ENCODE data around the gene CACNB4.

Gene CACNB4

DNA sequence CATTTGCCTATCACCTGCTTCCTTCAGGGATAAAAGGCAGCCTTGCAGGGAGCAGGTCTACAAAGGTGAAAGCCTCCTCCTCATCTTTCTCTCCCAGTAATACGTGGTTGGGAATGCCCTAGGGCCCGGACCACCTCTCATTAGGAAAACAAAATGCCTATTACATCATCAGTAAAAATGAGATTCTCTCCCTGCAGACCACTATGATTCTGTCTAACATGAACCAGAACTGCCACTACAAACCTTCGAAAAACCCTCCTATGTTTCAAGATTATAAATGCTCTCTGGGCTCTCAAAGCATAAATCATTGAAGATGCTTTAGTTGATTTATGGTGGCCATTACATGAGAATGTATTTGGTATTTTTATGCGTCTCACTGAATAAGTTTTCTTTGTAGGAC lies 162.2 kb downstream of the CACNB4 start:
- no peak overlapping the region for H3K9ac ChIP-seq (ENCODE audit: low read depth, low read length, poor library complexity, severe bottlenecking)

GRCh38 chr2:151933266-151933804 lies 165.5 kb downstream of the CACNB4 start:
- Histone ChIP-seq H3K4me2 (ENCODE audit: low read depth, low read length, poor library complexity, severe bottlenecking) (no peak overlapping the region), H3K79me2 (ENCODE audit: insufficient read depth, low read length) (no peaks in the 10 kb centered on the region), H3K9me3 (ENCODE audit: insufficient read depth, low read depth, low read length) (no peaks in the 10 kb centered on the region), H2AFZ (ENCODE audit: low read length) (no peak overlapping the region), H3K4me3 (ENCODE audit: low read length, poor library complexity, severe bottlenecking) (no peak overlapping the region), H3K36me3 (ENCODE audit: insufficient read depth, low read length) (no peaks in the 10 kb centered on the region), H4K20me1 (ENCODE audit: insufficient read depth, low read length, poor library complexity, severe bottlenecking) (no peaks in the 10 kb centered on the region), H3K9ac (ENCODE audit: low read depth, low read length, poor library complexity, severe bottlenecking) (no peak overlapping the region), H3K4me1 (ENCODE audit: insufficient read depth, low read length, poor library complexity, severe bottlenecking) (peaks cover 10% of the 10 kb centered on the region), H3F3A (ENCODE audit: low read depth) (no peaks in the 10 kb centered on the region), H3K9me2 (replicated peaks; ENCODE audit: low read depth, low read length) (no peaks in the 10 kb centered on the region), H3K27me3 (ENCODE audit: insufficient read depth, low read length, poor library complexity, severe bottlenecking) (no peaks in the 10 kb centered on the region)
- TF ChIP-seq EZH2phosphoT487 (IDR thresholded peaks at IDR 0.05; ENCODE audit: borderline replicate concordance) (no peak), CTCF (conservative IDR thresholded peaks at IDR 0.05; ENCODE audit: low read length) (no peak)

More for the DNA sequence above, 162.2 kb downstream of the CACNB4 start:
- Histone ChIP-seq H3K4me1 (ENCODE audit: insufficient read depth, low read length, poor library complexity, severe bottlenecking) (no peaks in the 10 kb centered on the region), H3F3A (ENCODE audit: low read depth) (no peaks in the 10 kb centered on the region), H3K9me3 (ENCODE audit: insufficient read depth, low read depth, low read length) (no peaks in the 10 kb centered on the region), H3K4me2 (ENCODE audit: low read depth, low read length, poor library complexity, severe bottlenecking) (no peak overlapping the region), H3K4me3 (ENCODE audit: low read length, poor library complexity, severe bottlenecking) (no peak overlapping the region), H3K9me2 (replicated peaks; ENCODE audit: low read depth, low read length) (no peaks in the 10 kb centered on the region), H2AFZ (ENCODE audit: low read length) (no peak overlapping the region), H3K27me3 (ENCODE audit: insufficient read depth, low read length, poor library complexity, severe bottlenecking) (no peaks in the 10 kb centered on the region), H4K20me1 (ENCODE audit: insufficient read depth, low read length, poor library complexity, severe bottlenecking) (no peaks in the 10 kb centered on the region), H3K79me2 (ENCODE audit: insufficient read depth, low read length) (no peaks in the 10 kb centered on the region), H3K36me3 (ENCODE audit: insufficient read depth, low read length) (no peaks in the 10 kb centered on the region)
- no peak for TF ChIP-seq CTCF (conservative IDR thresholded peaks at IDR 0.05; ENCODE audit: low read length)
- TF ChIP-seq EZH2phosphoT487 (IDR thresholded peaks at IDR 0.05; ENCODE audit: borderline replicate concordance) = no peak

DNA sequence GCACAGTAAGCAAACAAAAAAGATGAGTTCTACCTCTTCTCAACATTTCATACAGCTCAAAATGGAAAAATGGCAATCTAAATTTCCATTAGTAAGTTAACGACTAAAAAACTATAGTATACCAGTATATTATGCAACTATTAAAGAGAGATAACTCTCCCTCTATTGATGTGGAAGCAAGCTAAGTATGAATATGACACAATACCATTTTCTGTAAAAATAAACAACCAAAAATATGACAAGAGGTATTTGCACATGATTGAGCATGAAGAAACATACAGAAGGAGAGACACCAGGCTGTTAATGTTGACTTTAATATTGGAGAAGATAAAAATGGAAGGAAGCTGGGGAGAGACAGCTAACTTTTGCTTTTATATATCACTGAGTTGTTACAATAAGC lies 167.1 kb downstream of the CACNB4 start:
- no peak overlapping the region for H2AFZ ChIP-seq (ENCODE audit: low read length)
- no peaks in the 10 kb centered on the region for H3K27me3 ChIP-seq (ENCODE audit: insufficient read depth, low read length, poor library complexity, severe bottlenecking)
- H3K9me2 ChIP-seq (replicated peaks; ENCODE audit: low read depth, low read length) = no peaks in the 10 kb centered on the region
- no peak overlapping the region for H3K9ac ChIP-seq (ENCODE audit: low read depth, low read length, poor library complexity, severe bottlenecking)
- H3K4me3 ChIP-seq (ENCODE audit: low read length, poor library complexity, severe bottlenecking) = no peak overlapping the region
- H3F3A ChIP-seq (ENCODE audit: low read depth) = no peaks in the 10 kb centered on the region
- H3K36me3 ChIP-seq (ENCODE audit: insufficient read depth, low read length) = no peaks in the 10 kb centered on the region
- H4K20me1 ChIP-seq (ENCODE audit: insufficient read depth, low read length, poor library complexity, severe bottlenecking) = no peaks in the 10 kb centered on the region
- no peaks in the 10 kb centered on the region for H3K9me3 ChIP-seq (ENCODE audit: insufficient read depth, low read depth, low read length)
- H3K79me2 ChIP-seq (ENCODE audit: insufficient read depth, low read length) = no peaks in the 10 kb centered on the region
- no peak overlapping the region for H3K4me2 ChIP-seq (ENCODE audit: low read depth, low read length, poor library complexity, severe bottlenecking)
- H3K4me1 ChIP-seq (ENCODE audit: insufficient read depth, low read length, poor library complexity, severe bottlenecking) = peaks cover 10% of the 10 kb centered on the region
- TF ChIP-seq EZH2phosphoT487 (IDR thresholded peaks at IDR 0.05; ENCODE audit: borderline replicate concordance) (no peak), CTCF (conservative IDR thresholded peaks at IDR 0.05; ENCODE audit: low read length) (no peak)

Data from Loucy (cell line).